GM12891 (cell line): ENCODE data around the gene PERM1.

Experiments
- POLR2A ChIP-seq: IDR thresholded peaks from 2 replicates; pipeline ENCODE4 v1.6.1; 2011; ENCODE audit warnings: low read depth, low read length, control low read depth
- TAF1 ChIP-seq: IDR thresholded peaks from 2 replicates; pipeline ENCODE4 v1.6.1; 2011; ENCODE audit warnings: low read depth, low read length, control low read depth

- TF ChIP-seq POLR2A (no peak), TAF1 (no peak)
These were observed 33.1 kb upstream of the PERM1 start for GRCh38 chr1:1014799-1015681.
